ENCODE results near the gene ZNF3.

Gene ZNF3

DNA sequence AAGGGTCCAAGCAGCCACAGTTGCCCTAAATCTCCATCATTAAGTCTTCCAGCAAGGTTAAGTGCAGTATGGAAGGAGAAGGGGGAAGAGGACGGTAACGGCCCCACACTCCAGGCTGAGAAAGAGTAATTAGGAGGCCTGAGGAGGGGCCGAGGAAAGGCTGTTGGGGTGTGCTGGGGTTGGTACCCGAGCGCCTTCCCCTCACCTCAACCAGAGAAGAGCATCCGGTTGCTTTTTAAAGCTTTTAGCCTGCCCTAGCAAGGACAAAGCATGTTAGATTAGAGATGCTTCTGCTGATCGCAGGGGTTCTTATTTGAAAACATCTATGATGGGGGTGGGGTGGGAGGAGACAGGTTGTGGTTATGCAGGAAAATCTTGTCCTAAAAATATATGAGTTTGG, 40.9 kb downstream of the ZNF3 start:
- no peak for ATAC-seq
- no peak for TF ChIP-seq ISL1 (CRISPR knock-in tag; IDR thresholded peaks at IDR 0.05)
- no peak for TF ChIP-seq RARB (CRISPR knock-in tag; IDR thresholded peaks at IDR 0.05)
- TF ChIP-seq ESRRG (CRISPR knock-in tag; IDR thresholded peaks at IDR 0.05): no peak

GRCh38 chr7:100038326-100038725, 43.2 kb downstream of the ZNF3 start:
- TF ChIP-seq, protein P1, sequence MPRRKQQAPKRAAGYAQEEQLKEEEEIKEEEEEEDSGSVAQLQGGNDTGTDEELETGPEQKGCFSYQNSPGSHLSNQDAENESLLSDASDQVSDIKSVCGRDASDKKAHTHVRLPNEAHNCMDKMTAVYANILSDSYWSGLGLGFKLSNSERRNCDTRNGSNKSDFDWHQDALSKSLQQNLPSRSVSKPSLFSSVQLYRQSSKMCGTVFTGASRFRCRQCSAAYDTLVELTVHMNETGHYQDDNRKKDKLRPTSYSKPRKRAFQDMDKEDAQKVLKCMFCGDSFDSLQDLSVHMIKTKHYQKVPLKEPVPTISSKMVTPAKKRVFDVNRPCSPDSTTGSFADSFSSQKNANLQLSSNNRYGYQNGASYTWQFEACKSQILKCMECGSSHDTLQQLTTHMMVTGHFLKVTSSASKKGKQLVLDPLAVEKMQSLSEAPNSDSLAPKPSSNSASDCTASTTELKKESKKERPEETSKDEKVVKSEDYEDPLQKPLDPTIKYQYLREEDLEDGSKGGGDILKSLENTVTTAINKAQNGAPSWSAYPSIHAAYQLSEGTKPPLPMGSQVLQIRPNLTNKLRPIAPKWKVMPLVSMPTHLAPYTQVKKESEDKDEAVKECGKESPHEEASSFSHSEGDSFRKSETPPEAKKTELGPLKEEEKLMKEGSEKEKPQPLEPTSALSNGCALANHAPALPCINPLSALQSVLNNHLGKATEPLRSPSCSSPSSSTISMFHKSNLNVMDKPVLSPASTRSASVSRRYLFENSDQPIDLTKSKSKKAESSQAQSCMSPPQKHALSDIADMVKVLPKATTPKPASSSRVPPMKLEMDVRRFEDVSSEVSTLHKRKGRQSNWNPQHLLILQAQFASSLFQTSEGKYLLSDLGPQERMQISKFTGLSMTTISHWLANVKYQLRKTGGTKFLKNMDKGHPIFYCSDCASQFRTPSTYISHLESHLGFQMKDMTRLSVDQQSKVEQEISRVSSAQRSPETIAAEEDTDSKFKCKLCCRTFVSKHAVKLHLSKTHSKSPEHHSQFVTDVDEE (CRISPR knock-in tag; IDR thresholded peaks at IDR 0.05): no peak
- no peak for TF ChIP-seq ZNF8 (CRISPR knock-in tag; IDR thresholded peaks at IDR 0.05)
- TF ChIP-seq ZNF70 (CRISPR knock-in tag; IDR thresholded peaks at IDR 0.05): no peak
- TF ChIP-seq CSDC2 (CRISPR knock-in tag; IDR thresholded peaks at IDR 0.05): no peak
- TF ChIP-seq ESRRG (CRISPR knock-in tag; IDR thresholded peaks at IDR 0.05): no peak
- TF ChIP-seq PPARA (CRISPR knock-in tag; IDR thresholded peaks at IDR 0.05; ENCODE audit: borderline replicate concordance): no peak
- no peak for TF ChIP-seq RARB (CRISPR knock-in tag; IDR thresholded peaks at IDR 0.05)
- no peak for TF ChIP-seq TOX (CRISPR knock-in tag; IDR thresholded peaks at IDR 0.05; ENCODE audit: borderline replicate concordance)
- no peak for ATAC-seq

DNA sequence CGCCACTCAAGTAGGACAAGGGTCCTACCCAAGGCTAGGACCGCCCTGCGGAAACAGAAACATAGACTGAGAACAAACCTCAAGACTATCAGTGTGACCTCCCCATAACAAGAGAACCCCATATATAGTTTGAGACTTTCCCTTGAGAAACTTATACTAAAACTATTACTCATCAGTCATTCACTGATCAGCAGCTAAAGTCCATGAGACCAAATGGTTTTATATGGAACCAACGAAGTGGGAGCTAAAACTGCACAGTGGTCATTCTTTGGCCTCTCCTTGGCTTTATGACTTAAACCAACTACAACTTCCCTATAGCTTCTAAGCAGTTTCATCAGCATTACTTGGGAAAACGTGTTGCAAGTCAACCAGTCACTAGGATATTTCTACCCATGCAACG, 45.6 kb downstream of the ZNF3 start:
- no peak for ATAC-seq
- no peak for TF ChIP-seq ESRRG (CRISPR knock-in tag; IDR thresholded peaks at IDR 0.05)
- TF ChIP-seq ZC3H10 (CRISPR knock-in tag; IDR thresholded peaks at IDR 0.05): no peak
- no peak for TF ChIP-seq ZNF565 (CRISPR knock-in tag; conservative IDR thresholded peaks at IDR 0.05; ENCODE audit: low read depth)
- no peak for TF ChIP-seq ZNF70 (CRISPR knock-in tag; IDR thresholded peaks at IDR 0.05)
- no peak for TF ChIP-seq ARNTL (CRISPR knock-in tag; IDR thresholded peaks at IDR 0.05; ENCODE audit: borderline replicate concordance, low read depth)
- TF ChIP-seq ZNF8 (CRISPR knock-in tag; IDR thresholded peaks at IDR 0.05): no peak
- no peak for TF ChIP-seq ISL1 (CRISPR knock-in tag; IDR thresholded peaks at IDR 0.05)
- no peak for TF ChIP-seq SNAI2 (CRISPR knock-in tag; IDR thresholded peaks at IDR 0.05)
- TF ChIP-seq PATZ1 (CRISPR knock-in tag; IDR thresholded peaks at IDR 0.05; ENCODE audit: borderline replicate concordance): no peak
- TF ChIP-seq, protein P2, sequence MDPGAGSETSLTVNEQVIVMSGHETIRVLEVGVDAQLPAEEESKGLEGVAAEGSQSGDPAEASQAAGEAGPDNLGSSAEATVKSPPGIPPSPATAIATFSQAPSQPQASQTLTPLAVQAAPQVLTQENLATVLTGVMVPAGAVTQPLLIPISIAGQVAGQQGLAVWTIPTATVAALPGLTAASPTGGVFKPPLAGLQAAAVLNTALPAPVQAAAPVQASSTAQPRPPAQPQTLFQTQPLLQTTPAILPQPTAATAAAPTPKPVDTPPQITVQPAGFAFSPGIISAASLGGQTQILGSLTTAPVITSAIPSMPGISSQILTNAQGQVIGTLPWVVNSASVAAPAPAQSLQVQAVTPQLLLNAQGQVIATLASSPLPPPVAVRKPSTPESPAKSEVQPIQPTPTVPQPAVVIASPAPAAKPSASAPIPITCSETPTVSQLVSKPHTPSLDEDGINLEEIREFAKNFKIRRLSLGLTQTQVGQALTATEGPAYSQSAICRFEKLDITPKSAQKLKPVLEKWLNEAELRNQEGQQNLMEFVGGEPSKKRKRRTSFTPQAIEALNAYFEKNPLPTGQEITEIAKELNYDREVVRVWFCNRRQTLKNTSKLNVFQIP (CRISPR knock-in tag; IDR thresholded peaks at IDR 0.05; ENCODE audit: borderline replicate concordance, low read depth): no peak
- TF ChIP-seq PPARA (CRISPR knock-in tag; IDR thresholded peaks at IDR 0.05; ENCODE audit: borderline replicate concordance): no peak
- TF ChIP-seq TCF4 (CRISPR knock-in tag; IDR thresholded peaks at IDR 0.05; ENCODE audit: borderline replicate concordance): no peak
- no peak for TF ChIP-seq CSDC2 (CRISPR knock-in tag; IDR thresholded peaks at IDR 0.05)
- TF ChIP-seq TOX (CRISPR knock-in tag; IDR thresholded peaks at IDR 0.05; ENCODE audit: borderline replicate concordance): no peak
- TF ChIP-seq, protein P1 (CRISPR knock-in tag; IDR thresholded peaks at IDR 0.05): no peak

DNA sequence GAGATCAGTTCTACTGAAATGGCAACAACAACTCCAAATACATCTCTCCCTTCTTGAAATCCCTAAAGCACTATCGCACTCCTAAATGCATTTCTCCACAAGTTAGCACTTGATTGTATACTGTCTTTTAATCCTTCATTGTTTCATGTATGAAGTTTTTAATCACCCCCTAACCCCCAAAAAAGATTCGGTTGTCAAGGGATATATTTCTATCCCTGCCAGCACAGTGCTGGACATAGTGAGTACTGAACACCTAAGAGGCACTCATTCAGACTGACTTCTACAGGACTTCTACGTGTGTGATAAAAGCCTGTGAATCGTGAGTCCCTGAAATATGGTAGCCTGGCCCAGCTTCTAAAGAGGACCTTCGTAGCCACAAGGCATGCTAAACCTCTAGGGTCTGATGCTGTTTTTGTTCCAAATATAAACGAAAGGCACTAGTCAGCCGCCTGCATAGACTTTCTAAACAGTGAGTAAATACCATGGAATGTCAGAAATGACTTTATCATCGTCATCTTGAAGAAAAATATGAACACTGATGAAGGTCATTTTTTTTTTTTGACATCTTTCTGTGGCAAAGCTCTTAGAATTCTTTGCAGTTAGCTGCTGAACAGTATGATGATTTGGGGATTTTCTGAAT, 46.5 kb downstream of the ZNF3 start:
- peak; percentile 57; the same call in 1 of the 2 replicates for TF ChIP-seq ISL1 (CRISPR knock-in tag; IDR thresholded peaks at IDR 0.05)
- no peak for TF ChIP-seq ESRRG (CRISPR knock-in tag; IDR thresholded peaks at IDR 0.05)
- TF ChIP-seq ZNF8 (CRISPR knock-in tag; IDR thresholded peaks at IDR 0.05): no peak
- no peak for TF ChIP-seq OSR1 (CRISPR knock-in tag; IDR thresholded peaks at IDR 0.05)
- peak; percentile 89 for ATAC-seq

Data from SK-N-SH treated with all-trans-retinoic acid at 6 μM for 48 hours (cell line).